Hepatocyte (in vitro differentiated cells): ENCODE measurements around the gene ARAP3.

Source experiments
- CTCF ChIP-seq: fragments of 200-600 bp; sonication (generic); IDR thresholded peaks from 2 replicates; pipeline ENCODE4 v1.5.1; 2016; ENCODE audit warnings: antibody characterized with exemption, mild to moderate bottlenecking; ENCODE audit not compliant: poor library complexity
- EZH2 ChIP-seq: fragments of 200-600 bp; sonication (generic); IDR thresholded peaks from 2 replicates; pipeline ENCODE4 v1.6.1; 2016; ENCODE audit warnings: antibody characterized with exemption, mild to moderate bottlenecking, borderline replicate concordance

- TF ChIP-seq EZH2: no peak
- no peak for TF ChIP-seq CTCF
Observed at GRCh38 chr5:141711687-141712086, 29.7 kb upstream of the ARAP3 start.
